NB4 (cell line): ENCODE results near the gene P2RX7.
"Not testable (repeated sequence)": the region's sequence is repeated elsewhere in the genome, so short reads cannot be mapped to it uniquely, and the experiment has no call there.

ENCODE experiments used
- DNase-seq: peaks from one replicate; pipeline ENCODE4 v3.0.0; 2010; ENCODE audit warnings: low read depth
- H3K4me3 ChIP-seq: one replicate; pipeline ENCODE4 v1.5.1; 2011; ENCODE audit warnings: mild to moderate bottlenecking, low read depth, low read length, moderate library complexity
- CTCF ChIP-seq: IDR thresholded peaks from one replicate; pipeline ENCODE4 v1.5.1; 2012; ENCODE audit warnings: low read depth, low read length
- MYC ChIP-seq: IDR thresholded peaks from 2 replicates; pipeline ENCODE4 v1.6.1; 2011; ENCODE audit warnings: low read depth, low read length
- POLR2A ChIP-seq: IDR thresholded peaks from 2 replicates; pipeline ENCODE4 v1.6.1; 2011; ENCODE audit warnings: mild to moderate bottlenecking; ENCODE audit not compliant: insufficient read length; ENCODE audit errors: extremely low read depth
- TF ChIP-seq, protein P1 (sequence below): IDR thresholded peaks from 2 replicates; pipeline ENCODE4 v1.6.1; 2011; ENCODE audit warnings: low read depth, low read length

The P2RX7 gene

DNA sequence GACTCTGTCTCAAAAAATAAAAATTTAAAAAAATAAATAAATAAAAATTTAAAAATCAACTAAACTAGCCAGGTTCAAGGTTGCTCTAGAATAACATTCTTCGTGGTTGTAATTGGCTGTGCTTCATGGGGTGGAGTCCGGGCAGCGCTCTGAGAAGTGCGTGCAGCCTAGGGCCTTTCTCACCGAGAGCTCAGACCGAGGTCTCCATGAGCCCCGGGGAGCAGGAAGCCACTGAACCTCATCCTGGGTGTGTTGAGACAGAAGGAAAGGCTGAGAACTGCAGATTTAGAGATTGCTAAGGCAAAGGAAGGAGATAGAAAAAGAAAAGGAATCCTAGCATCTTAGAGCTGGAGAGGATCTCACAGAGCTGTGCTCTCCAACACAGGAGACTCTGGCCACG lies 91.9 kb downstream of the P2RX7 start:
- TF ChIP-seq MYC (no peak), POLR2A (no peak), CTCF (no peak)
- TF ChIP-seq, protein P1, sequence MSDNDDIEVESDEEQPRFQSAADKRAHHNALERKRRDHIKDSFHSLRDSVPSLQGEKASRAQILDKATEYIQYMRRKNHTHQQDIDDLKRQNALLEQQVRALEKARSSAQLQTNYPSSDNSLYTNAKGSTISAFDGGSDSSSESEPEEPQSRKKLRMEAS, result no peak
- H3K4me3 ChIP-seq, result no peak overlapping the region
- DNase-seq, result no peak

GRCh38 chr12:121226399-121226798 lies 93.7 kb downstream of the P2RX7 start:
- DNase-seq, result no peak
- TF ChIP-seq CTCF (no peak), POLR2A (no peak), MYC (no peak)
- TF ChIP-seq, protein P1, result no peak
- H3K4me3 ChIP-seq, result no peak overlapping the region

GRCh38 chr12:121226871-121227270 lies 94.2 kb downstream of the P2RX7 start:
- H3K4me3 ChIP-seq, DNase-seq: not testable (repeated sequence)

DNA sequence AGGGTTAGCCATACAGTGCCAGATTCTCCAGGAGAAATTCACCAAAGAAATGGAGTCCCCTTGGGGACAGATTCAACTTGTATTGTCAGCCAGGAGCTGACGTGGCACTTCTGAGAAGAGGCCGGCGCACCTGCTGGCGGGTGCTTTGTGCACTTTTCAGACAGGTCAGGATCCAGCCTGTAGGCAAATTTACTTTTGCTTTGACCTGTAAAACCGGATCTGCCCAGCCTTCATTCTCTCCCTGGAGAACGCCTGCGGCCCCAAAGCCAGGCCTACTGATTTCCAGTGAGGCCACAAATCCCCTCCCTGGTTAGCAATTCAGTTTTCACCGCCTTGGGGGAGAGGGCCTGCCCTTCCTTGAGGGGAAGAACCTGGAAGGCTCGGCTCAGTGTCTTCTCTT lies 94.6 kb downstream of the P2RX7 start:
- H3K4me3 ChIP-seq, result no peak overlapping the region
- no peak for TF ChIP-seq CTCF
- TF ChIP-seq POLR2A, result no peak
- no peak for DNase-seq

DNA sequence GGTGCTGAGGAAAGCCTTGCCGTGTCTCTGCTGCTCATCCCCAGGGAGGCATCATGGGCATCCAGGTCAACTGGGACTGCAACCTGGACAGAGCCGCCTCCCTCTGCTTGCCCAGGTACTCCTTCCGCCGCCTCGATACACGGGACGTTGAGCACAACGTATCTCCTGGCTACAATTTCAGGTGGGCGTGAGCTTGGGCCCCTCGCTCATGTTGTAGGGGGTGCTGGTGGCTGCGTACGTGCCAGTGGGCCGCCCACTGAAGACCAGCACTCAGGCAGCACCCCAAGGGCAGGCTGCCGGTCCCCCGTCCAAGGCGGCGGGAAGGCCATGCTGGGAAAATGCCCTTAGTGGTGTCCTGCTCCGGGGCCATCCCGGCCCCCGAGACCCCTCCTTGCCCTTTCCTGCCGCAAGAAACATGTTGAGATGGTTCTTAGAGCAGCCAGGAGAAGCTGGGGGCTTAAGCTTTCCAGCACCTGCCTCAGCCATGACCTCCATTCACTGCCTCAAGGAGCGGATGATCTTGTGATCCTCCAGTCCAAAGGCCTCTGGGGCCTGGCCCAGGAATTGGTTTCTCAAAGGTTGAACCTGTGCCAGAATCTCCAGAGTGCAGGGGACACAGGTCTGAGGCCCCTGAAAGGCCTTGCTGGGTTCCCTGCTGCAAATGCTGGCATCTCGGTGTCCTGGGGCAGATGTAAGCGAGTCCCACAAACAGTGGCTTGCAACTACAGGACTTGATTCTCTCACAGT lies 96.4 kb downstream of the P2RX7 start:
- H3K4me3 ChIP-seq, result no peak overlapping the region
- TF ChIP-seq CTCF (no peak), MYC (no peak), POLR2A (no peak)
- TF ChIP-seq, protein P1, result no peak
- no peak for DNase-seq

GRCh38 chr12:121229826-121230537 lies 97.3 kb downstream of the P2RX7 start:
- DNase-seq, result peak; percentile 93
- not testable (repeated sequence) for H3K4me3 ChIP-seq

More at GRCh38 chr12:121229826-121230537, 97.3 kb downstream of the P2RX7 start:
- TF ChIP-seq CTCF (peak; percentile 98), MYC (peak; percentile 25; the same call in 1 of the 2 replicates)
